OCI-LY3 (cell line): ENCODE results near the gene CCDC177.

Experiments
- CTCF ChIP-seq: fragments of 200-600, 300-600 bp; sonication (generic); IDR thresholded peaks from 2 replicates; pipeline ENCODE4 v1.5.1; 2014; ENCODE audit warnings: antibody characterized with exemption, low read length, low read depth
- EZH2phosphoT487 ChIP-seq: fragments of 200-600 bp; shearing (Covaris generic); IDR thresholded peaks from 2 replicates; pipeline ENCODE4 v1.6.1; 2018; ENCODE audit warnings: antibody characterized with exemption, mixed run types, low read depth

- TF ChIP-seq CTCF (no peak), EZH2phosphoT487 (no peak)
These were observed 11.7 kb upstream of the CCDC177 start for GRCh38 chr14:69586404-69586803.
